Tongue (tissue), 2 donors: ENCODE results near the gene GNG7. TPM values are rescaled to one million over a fixed set of nuclear protein-coding genes. Genes with fewer than 3 reads are reported as not detected.

Source experiments
- DNase-seq: peaks from one replicate; pipeline ENCODE4 v3.0.0-alpha.2; 2015
- total RNA-seq: library from RNA; depleted of rRNA; stranded (reverse); fragments of >200 nt; gene quantifications from one replicate; pipeline ENCODE4 v1.2.3, GENCODE V29; 2014

Gene GNG7
- total RNA-seq, result 3.2 TPM

DNA sequence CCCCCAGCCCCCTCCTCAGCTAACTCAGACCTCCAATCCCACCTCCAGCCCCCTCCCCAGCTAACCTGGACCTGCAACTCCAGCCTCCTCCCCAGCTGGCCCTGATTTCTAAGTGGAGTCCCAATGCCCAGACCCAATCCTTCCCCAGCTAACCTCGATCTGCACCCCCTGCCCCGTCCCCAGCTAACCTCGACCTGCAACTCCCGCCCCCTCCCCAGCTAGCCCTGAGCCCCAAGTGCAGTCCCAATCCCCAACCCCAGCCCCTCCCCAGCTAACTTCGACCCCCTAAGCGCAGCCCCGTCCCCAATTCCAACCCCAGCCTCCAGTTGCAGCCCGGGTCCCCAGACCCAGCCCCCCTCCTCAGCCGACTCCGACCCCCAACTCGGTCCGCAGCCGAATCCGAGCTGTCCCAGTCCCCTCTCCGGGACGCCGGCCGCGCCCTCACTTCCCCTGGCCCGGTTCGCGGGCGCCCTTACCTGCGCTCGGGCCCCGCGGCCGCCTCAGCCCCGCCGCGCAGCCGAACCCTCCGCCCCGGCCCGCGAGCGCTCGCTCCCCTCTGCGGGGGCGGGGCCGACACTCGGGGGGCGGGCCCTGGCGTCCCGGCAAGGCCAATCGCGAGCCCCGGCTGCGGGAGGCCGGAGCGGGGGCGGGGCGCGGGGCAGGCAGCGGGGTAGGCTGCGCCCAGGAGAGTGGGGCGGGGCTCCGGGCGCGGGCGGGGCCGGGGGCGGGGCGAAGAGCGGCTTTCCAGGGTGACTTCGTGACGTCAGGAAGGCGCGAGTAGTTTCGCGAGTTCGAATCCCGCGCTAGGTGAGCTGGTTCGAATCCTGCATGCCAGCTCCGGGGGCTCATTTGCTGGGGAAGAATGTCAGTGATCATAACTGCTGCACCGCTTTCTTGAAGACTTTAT lies at the start of gene GNG7:
Gene GNG7 (minus strand): TSS at position 525 of the 907 bp plus-strand sequence. CDS start 182,006 bp downstream, outside the sequence.
- peak; percentile 96 for DNase-seq

- no peak for DNase-seq
Measured at GRCh38 chr19:2751438-2751830, 48.9 kb upstream of the GNG7 start.

- no peak for DNase-seq
Measured at GRCh38 chr19:2750808-2751437, 48.4 kb upstream of the GNG7 start.

DNA sequence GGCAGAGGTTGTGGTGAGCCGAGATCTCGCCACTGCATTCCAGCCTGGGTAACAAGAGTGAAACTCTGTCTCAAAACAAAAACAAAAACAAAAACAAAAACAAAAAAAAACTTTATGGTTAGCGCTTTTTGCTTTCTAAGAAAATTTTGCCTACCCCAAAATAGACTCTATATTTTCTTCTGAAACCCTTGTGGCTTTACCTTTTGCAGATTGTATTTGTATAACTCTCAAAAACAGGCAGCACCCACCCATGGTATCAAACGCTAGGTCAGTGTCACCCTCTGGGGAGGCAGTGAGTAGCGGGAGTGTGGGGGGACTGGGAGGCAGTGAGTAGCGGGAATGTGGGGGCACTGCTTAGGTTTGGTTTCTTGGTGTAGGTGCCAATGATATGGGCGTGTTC lies 44.9 kb upstream of the GNG7 start:
- no peak for DNase-seq

- DNase-seq, result no peak
Measured at GRCh38 chr19:2744113-2744512, 41.6 kb upstream of the GNG7 start.

DNA sequence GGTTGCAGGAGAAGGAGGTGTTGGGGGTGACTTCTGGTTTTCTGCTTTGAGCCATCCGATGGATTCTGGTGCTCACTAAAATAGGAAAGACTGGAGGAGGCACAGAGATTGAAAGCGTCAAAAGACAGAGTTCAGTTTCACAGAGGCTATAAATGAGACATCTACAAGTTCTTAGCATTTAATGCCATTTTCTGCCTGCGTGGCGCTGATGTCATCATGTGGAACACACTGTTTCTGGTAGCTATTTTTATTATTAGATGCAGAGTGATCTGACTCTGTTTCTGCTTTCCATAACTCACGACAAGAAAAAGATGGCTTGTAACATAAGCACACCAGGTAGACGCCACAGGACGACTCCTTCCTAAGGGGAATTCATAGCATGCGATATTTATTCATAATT lies 40.6 kb upstream of the GNG7 start:
- DNase-seq, result no peak

- no peak for DNase-seq
Measured at GRCh38 chr19:2740314-2740656, 37.8 kb upstream of the GNG7 start.

DNA sequence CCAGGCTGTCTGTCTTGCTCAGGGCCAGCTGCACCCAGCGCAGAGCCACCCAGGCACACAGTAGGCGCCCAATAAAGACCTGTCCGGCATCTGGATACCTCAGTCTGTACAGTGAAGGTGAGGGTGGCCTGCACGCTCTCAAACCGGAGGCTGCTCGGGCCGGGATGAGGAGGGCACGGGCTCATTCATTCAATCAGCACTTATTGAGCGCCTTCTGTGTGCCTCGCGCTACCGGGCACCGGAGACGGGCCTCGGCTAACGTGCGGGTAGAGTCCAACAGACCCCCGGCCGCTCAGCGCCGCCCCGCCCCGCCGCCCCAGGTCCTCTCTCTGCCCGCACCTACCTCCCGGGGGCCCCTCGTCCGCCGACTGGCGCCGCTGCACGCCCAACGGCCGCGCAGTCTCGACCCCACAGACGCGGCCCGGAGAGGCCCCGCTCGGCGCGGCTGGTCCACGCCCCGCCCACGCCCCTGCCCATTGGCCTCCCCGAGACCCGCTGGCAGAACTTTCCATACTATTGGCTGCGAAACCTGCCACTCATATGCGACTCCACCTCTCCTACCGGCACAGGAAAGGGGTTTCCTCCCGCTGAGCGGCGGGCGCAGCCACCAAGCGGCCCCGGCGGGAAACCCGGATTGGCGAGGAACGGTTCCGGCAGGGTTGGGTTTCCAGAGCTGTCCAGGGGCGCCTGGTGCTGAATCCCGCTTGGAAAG lies 37.3 kb upstream of the GNG7 start, which contains the start of gene SLC39A3:
Gene SLC39A3 (minus strand): TSS at position 416 of the 712 bp plus-strand sequence. CDS start 2,760 bp downstream, outside the sequence.
- peak; percentile 99 for DNase-seq

- no peak for DNase-seq
Measured at GRCh38 chr19:2736550-2737190, 34.2 kb upstream of the GNG7 start.

GRCh38 chr19:2735374-2735773 lies 32.9 kb upstream of the GNG7 start:
- no peak for DNase-seq

GRCh38 chr19:2734589-2735288 lies 32.2 kb upstream of the GNG7 start:
- DNase-seq, result no peak

DNA sequence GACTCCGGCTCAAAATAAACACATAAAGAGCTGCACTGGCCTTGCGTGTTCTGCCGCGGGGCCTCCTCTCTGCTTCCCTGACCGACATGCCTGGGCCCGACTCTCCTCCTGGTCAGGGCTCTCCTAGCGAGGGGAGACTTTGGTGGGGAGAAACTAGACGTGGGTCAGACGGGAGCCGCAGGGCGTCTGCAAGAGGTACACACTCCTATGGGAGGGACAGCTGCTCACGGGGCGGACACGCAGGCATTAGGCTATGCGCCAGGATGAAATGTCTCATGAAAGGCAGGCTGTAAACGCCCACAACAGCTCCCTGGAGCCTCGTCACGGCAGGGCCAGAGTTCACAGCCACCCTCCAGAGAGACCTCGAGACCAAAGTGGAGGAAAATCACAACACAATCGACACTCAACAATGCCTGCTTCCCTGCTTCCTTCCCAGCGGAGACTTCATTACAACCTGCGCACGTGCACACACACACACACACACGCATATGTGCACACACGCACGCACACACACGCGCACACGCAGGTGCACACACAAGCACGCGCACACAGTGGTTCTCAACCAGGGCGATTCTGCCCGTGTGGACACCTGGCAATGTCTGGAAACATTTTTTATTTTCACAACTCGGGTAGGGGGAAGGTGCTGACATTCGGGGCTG lies 31.6 kb upstream of the GNG7 start:
- DNase-seq, result no peak

DNA sequence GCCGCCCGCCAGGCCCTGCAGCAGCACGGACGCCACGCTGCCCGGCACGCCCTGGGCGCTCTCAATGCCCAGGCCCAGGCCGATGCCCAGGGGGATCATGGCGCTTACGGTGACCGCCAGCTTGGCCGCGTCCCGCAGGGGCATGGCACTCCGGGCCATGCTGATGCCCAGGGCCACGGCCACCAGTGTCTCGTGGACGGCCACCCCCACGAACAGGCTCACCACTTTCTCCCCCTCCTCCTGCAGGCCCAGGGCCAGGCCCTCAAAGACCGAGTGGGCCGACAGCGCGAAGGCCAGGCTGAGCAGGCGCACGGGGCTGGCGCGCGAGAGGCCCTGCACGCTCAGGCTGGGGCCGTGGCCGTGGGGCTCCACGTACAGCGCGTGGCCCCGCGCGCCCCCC lies 30.4 kb upstream of the GNG7 start:
- no peak for DNase-seq

DNA sequence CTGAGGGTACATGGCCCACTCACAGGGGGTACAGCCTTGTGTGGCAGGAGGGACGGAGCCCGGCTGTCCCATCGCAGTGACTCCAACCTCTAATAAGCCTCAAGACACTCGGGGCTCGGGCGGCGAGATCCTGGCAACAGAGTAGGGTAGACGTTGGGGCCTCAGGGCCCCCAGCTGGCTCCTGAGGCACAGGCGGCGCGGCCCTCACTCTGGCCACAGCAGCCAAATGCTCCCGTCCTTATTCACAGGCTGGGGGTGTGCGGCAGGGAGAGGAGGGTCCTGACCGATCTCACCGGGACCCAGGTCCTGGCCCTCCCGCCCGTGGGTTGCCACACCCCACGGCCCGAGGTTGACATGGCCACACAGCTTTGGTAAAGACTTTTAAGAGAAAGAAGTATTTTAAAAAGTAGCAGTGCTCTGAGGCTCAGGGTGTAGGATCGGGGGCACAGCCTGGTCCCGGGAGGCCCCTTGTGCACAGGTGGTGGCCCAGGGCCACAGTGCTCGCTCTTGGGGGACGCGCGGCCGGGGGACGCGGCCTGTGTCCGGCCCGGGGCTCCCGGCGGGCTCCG lies 29.7 kb upstream of the GNG7 start:
- no peak for DNase-seq

DNA sequence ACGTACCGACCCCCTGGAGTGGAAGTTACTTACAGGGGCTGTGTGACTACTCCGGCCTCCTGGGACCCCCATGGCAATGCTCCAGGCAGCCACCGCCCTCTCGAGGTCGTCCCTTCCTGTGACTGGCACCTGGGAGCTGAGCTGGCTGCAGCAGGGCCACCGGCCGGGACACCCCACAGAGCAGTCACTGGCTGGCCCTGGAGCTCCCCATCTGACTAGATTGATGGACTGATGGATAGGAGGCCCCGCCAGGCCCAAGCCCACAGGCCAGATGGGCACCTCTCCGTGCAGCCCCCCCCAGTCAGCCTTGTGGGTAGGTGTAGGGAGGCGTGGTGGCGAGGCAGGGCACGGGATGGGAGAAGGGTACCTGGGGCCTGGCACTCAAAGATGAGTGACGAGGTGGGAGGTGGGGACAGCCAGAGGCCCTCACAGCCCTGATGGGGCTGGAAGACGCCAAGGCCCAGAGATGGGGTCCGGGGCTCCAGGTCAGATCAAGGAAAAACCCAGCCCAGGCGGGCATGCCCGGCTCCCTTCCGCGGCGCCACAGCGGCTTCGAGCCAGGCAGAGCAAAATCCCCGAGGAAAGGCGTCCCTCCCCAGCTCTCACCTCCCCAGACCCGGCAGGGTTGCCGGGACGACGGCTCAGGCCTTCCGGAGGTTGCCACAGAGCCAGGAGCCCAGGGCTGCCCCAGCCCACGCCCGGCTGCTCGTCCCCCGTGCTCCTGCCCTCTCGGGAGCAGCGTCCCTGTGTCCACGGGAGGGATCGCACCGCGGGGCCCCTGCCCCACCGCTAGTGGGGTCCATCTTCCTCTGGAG lies 28.9 kb upstream of the GNG7 start:
- DNase-seq, result no peak

GRCh38 chr19:2729943-2730818 lies 27.7 kb upstream of the GNG7 start:
- DNase-seq, result no peak

- DNase-seq, result no peak
Measured at GRCh38 chr19:2728783-2729387, 26.4 kb upstream of the GNG7 start.

DNA sequence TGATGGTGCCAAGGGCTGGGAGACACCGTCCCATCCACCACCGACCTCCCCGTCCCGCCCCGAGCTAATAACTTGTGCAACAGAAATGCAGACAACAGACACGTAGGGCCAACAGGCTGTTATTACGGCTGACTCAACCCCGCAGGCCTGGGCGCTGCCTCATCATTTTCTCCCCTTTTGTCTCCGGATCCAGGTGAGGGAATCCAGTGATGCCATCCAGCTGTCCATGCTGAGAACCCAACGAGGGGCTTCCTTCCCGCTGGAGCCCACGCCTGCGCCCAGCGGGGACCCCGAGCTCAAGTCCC lies 25.1 kb upstream of the GNG7 start:
- DNase-seq, result no peak
